ENCODE data around the gene TMEM258.

Gene TMEM258

GRCh38 chr11:61781585-61781984 lies 10.8 kb downstream of the TMEM258 start:
- DNase-seq (ENCODE audit: low spot score) = no peak
- in situ Hi-C loops (cut with MboI; ENCODE audit: low sequenced_read_pairs, unreplicated experiment) = no loop called here
- no peak for TF ChIP-seq CTCF (IDR thresholded peaks at IDR 0.05; ENCODE audit: borderline replicate concordance, control extremely low read depth, extremely low read depth, insufficient read depth, missing control alignments)

GRCh38 chr11:61780581-61781162 lies 11.7 kb downstream of the TMEM258 start:
- in situ Hi-C loops (cut with MboI; ENCODE audit: low sequenced_read_pairs, unreplicated experiment) = no loop called here
- no peak for DNase-seq (ENCODE audit: low spot score)
- no peak for TF ChIP-seq CTCF (IDR thresholded peaks at IDR 0.05; ENCODE audit: borderline replicate concordance, control extremely low read depth, extremely low read depth, insufficient read depth, missing control alignments)

GRCh38 chr11:61779666-61780525 lies 12.5 kb downstream of the TMEM258 start:
- in situ Hi-C loops (cut with MboI; ENCODE audit: low sequenced_read_pairs, unreplicated experiment) = no loop called here
- DNase-seq (ENCODE audit: low spot score) = no peak
- TF ChIP-seq CTCF (IDR thresholded peaks at IDR 0.05; ENCODE audit: borderline replicate concordance, control extremely low read depth, extremely low read depth, insufficient read depth, missing control alignments) = no peak

- in situ Hi-C loops (cut with MboI; ENCODE audit: low sequenced_read_pairs, unreplicated experiment) = no loop called here
- no peak for TF ChIP-seq CTCF (IDR thresholded peaks at IDR 0.05; ENCODE audit: borderline replicate concordance, control extremely low read depth, extremely low read depth, insufficient read depth, missing control alignments)
Measured at GRCh38 chr11:61778920-61779650, 13.3 kb downstream of the TMEM258 start.

GRCh38 chr11:61778357-61778886 lies 14.0 kb downstream of the TMEM258 start:
- DNase-seq (ENCODE audit: low spot score) = no peak
- in situ Hi-C loops (cut with MboI; ENCODE audit: low sequenced_read_pairs, unreplicated experiment) = no loop called here
- TF ChIP-seq CTCF (IDR thresholded peaks at IDR 0.05; ENCODE audit: borderline replicate concordance, control extremely low read depth, extremely low read depth, insufficient read depth, missing control alignments) = no peak

More at GRCh38 chr11:61778920-61779650, 13.3 kb downstream of the TMEM258 start:
- no peak for DNase-seq (ENCODE audit: low spot score)
